Neural crest cell (in vitro differentiated cells): Measurements from ENCODE around the gene TMEM33. TPM values are rescaled to one million over a fixed set of nuclear protein-coding genes. Genes with fewer than 3 reads are reported as not detected.
A peak's percentile ranks its signal among the peaks of the same experiment; 100 is the strongest.

Source experiments
- DNase-seq: peaks from one replicate; pipeline ENCODE4 v3.0.0; 2021; ENCODE audit warnings: low read depth, mixed read lengths, low spot score
- H3K27ac Mint-ChIP-seq: one replicate; pipeline ENCODE4 v1.8.0; 2021; ENCODE audit warnings: mild to moderate bottlenecking, mixed read lengths; ENCODE audit not compliant: unreplicated experiment
- H3K27me3 Mint-ChIP-seq: 2 replicates; pipeline ENCODE4 v1.8.0; 2021; ENCODE audit warnings: low read depth, mild to moderate bottlenecking, mixed read lengths
- H3K36me3 Mint-ChIP-seq: 2 replicates; pipeline ENCODE4 v1.8.0; 2021; ENCODE audit warnings: low read depth, mild to moderate bottlenecking, mixed read lengths
- H3K4me1 Mint-ChIP-seq: 2 replicates; pipeline ENCODE4 v1.8.0; 2021; ENCODE audit warnings: mixed read lengths
- H3K4me3 Mint-ChIP-seq: one replicate; pipeline ENCODE4 v1.8.0; 2021; ENCODE audit warnings: mild to moderate bottlenecking, mixed read lengths
- H3K9me3 Mint-ChIP-seq: 2 replicates; pipeline ENCODE4 v1.8.0; 2021; ENCODE audit warnings: mixed read lengths
- CTCF ChIP-seq: fragments of 200-600 bp; sonication (generic); conservative IDR thresholded peaks from 2 replicates; pipeline ENCODE4 v1.5.0; 2021; ENCODE audit warnings: antibody characterized with exemption, mild to moderate bottlenecking
- total RNA-seq: library from RNA; stranded (reverse); gene quantifications from 2 replicates; pipeline ENCODE4 v1.2.1, GENCODE V29; 2021

TMEM33 gene
- total RNA-seq, 1 donor from 2014 or later, result 73.9 TPM

DNA sequence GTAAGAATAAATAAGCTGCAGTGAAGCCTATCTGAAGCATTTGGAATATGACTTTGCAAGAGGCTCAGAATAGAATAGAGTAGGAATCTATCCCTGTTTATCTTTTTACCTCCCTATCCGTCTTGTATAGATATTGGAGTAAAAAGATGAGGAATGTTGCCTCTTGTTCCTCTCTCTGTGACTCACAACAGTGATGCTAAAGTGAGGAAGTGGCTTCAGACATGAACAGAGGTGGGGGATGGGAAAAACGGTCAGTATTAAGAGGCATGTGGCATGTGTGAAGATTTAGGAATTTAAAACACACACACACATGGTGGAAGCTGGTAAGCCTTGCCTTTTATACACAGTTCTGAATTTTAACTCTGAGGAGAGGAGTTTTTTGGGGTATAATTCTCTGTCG lies 42.5 kb downstream of the TMEM33 start:
- Mint-ChIP-seq H3K9me3 (no peaks in the 10 kb centered on the region), H3K27ac (no peak overlapping the region), H3K4me1 (no peaks in the 10 kb centered on the region), H3K36me3 (no peaks in the 10 kb centered on the region), H3K27me3 (no peaks in the 10 kb centered on the region), H3K4me3 (no peak overlapping the region)
- TF ChIP-seq CTCF, result no peak
- DNase-seq, result no peak

- no peaks in the 10 kb centered on the region for H3K27me3 Mint-ChIP-seq
- no peak for DNase-seq
- no peaks in the 10 kb centered on the region for H3K9me3 Mint-ChIP-seq
- TF ChIP-seq CTCF, result no peak
- H3K27ac Mint-ChIP-seq, result peak within 1 kb of the TSS; percentile 64
- H3K4me1 Mint-ChIP-seq, result no peaks in the 10 kb centered on the region
- no peaks in the 10 kb centered on the region for H3K36me3 Mint-ChIP-seq
- no peak within 1 kb of the TSS for H3K4me3 Mint-ChIP-seq
These were observed 46.2 kb downstream of the TMEM33 start, which contains the start of gene DCAF4L1 for GRCh38 chr4:41981456-41981855. DCAF4L1 (plus strand) TSS chr4:41981756; CDS start chr4:41981793, 37 bp downstream.

GRCh38 chr4:41982716-41983115 lies 47.5 kb downstream of the TMEM33 start:
- no peak for DNase-seq
- no peaks in the 10 kb centered on the region for H3K36me3 Mint-ChIP-seq
- no peaks in the 10 kb centered on the region for H3K4me1 Mint-ChIP-seq
- no peak overlapping the region for H3K27ac Mint-ChIP-seq
- no peak for TF ChIP-seq CTCF
- H3K9me3 Mint-ChIP-seq, result no peaks in the 10 kb centered on the region
- no peak overlapping the region for H3K4me3 Mint-ChIP-seq
- H3K27me3 Mint-ChIP-seq, result no peaks in the 10 kb centered on the region

DNA sequence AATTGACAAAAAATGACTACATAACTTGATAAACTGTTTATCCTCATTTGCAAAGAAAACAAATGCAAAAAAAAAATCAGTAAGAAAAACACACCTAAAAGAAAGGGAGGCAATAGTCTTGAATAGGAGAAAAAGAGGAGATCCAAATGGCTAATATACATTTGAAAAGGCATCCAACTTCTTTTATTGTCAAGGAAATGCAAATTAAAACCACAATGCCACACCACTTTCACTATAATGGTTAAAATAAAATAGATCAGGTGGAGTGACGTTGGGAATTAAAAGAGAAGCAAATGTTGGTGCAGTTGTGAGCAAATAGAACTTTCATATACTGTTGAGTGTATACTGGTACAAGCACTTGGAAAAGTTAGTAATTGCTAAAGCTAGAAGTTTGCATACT lies 49.9 kb downstream of the TMEM33 start:
- H3K9me3 Mint-ChIP-seq, result no peaks in the 10 kb centered on the region
- DNase-seq, result no peak
- H3K4me1 Mint-ChIP-seq, result peaks cover 10% of the 10 kb centered on the region
- no peak overlapping the region for H3K4me3 Mint-ChIP-seq
- H3K27me3 Mint-ChIP-seq, result no peaks in the 10 kb centered on the region
- TF ChIP-seq CTCF, result no peak
- no peaks in the 10 kb centered on the region for H3K36me3 Mint-ChIP-seq
- H3K27ac Mint-ChIP-seq, result no peak overlapping the region

- Mint-ChIP-seq H3K9me3 (no peaks in the 10 kb centered on the region), H3K36me3 (no peaks in the 10 kb centered on the region), H3K27me3 (no peaks in the 10 kb centered on the region), H3K4me1 (peaks cover 30% of the 10 kb centered on the region), H3K27ac (peak overlapping the region; percentile 88), H3K4me3 (peak overlapping the region; percentile 99)
- DNase-seq, result no peak
- no peak for TF ChIP-seq CTCF
These were observed 54.8 kb downstream of the TMEM33 start for GRCh38 chr4:41989994-41990364.
